GM19395 (cell line): ENCODE measurements around the gene HDAC1.
"Not testable (repeated sequence)": the region's sequence is repeated elsewhere in the genome, so short reads cannot be mapped to it uniquely, and the experiment has no call there.

Experiments used
- ATAC-seq: cut with Tn5 transposase; IDR thresholded peaks from one replicate; pipeline ENCODE4 v1.9.1; 2021; ENCODE audit warnings: mild to moderate bottlenecking, moderate library complexity; ENCODE audit not compliant: unreplicated experiment

The HDAC1 gene

DNA sequence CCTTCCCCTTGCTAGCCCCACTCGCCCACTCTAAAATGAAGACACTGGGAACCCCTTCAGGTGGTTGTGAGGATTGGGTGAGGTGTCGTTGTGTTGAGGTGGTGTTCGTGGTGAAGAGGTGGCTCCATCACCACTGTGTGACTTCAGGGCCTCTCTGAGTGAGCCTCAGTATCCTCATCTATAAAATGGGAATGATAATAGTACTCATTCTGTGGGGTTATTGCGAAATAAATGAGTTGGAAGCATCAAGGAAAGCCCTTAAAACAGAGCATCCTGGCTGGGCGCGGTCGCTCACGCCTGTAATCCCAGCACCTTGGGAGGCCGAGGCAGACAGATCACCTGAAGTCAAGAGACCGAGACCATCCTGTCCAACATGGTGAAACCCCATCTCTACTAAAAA, 50.8 kb downstream of the HDAC1 start:
- ATAC-seq: no peak

DNA sequence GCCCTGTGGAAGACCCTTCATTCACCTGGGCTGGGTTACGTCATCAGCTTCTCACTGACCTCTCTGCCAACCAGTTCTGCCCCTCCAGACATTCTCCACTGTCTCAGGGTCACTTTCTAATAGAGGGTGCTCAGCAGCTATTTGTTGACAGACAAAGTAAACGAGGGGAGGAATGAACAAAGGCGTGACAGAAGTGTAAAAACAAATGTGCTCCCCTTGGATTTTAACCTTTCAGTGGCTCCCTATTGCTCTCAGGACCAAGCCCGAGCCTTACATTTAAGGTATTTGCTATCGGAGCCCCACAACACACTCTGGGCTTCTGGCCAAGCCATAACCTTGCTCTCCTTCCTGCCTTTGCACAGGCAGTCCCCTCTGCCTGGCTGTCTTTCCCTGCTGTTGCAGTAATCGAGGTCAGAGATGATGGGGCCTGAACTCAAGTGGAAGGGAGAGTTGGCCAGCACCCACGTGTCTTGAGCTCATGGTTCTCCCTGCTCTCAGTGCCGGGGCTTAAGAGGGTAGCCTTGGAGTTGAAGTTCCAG, 53.5 kb downstream of the HDAC1 start:
- no peak for ATAC-seq

DNA sequence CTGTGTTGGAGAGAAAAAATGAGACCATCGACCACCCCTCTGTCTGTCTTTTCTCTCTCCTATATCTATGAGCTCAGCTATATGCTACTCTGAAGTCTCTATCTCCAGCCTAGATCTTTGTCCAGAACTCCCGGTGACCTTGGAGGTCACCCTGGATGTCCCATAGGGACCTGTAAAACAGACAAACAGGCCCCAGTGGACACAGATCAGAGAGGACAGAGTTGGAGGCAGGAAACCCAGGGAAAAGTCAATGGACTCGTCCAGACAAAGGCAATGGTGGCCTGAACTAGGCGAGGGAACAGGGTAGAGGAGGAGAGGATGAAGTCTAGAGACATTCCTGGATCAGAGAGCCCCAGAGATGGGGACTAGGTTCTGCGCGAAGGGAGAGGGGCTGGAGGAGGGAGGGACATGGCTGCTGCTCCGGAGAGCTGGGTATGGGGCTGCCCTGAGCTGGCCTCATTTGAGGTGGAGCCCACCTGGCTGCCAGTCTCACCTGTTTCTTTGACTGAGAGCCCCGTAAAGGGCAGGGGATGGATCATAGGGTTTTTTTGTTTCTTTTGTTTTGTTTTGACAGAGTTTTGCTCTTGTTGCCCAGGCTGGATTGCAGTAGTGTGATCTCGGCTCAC, 54.8 kb downstream of the HDAC1 start:
- ATAC-seq: no peak

DNA sequence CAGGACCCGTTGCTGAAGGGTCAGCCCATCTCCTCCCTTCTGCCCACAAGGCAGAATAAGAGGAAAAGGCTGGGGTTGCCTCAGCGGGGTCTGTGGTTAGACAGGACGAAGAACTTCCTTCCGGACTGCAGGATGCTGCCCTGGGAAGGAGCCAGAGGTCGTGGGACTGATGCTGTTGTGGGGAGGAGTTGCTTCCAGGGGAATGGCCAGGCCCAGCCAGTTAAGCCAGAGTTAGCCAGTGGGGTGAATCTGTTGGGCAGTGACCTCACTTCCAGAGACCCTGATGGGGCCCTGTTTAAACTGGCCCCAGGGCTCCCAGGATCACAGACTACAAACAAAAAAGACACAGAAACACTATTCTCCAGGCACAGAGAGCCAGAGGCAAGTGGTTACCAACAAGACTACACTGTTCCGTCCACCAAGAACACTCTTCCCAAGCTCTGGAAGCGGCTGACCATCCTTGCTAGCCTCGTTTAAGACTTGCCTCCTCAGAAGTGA, 57.4 kb downstream of the HDAC1 start:
- no peak for ATAC-seq

DNA sequence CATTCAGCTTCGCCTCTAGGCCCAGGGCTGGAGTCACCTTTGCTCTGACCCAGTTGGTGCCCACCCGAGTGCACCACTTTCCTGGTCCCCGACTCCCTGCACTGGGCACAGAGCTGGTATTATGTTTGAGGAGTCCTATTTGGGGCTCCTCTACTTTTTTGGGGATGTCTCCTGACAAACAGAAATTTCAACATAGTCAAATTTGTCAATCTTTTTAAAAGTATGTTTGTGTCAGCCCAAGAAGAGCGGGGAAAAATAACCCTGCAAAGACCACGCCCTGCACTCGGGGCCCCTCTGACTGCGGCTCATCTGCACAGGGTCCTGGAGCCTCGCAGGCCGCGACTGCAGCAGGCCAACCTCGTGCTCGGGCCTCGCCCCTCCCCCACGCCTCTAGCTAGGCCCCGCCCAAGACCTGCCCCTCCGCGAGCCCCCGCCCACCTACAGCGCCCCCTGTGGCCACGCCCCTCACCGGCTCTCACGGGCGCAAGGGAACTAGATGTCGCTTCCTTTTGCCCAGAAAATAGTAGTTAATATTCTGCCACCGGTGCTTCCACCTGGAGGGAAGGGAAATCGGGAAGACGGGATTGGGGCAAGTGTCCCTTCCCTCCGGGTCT, 59.0 kb downstream of the HDAC1 start:
- peak; percentile 38 for ATAC-seq

DNA sequence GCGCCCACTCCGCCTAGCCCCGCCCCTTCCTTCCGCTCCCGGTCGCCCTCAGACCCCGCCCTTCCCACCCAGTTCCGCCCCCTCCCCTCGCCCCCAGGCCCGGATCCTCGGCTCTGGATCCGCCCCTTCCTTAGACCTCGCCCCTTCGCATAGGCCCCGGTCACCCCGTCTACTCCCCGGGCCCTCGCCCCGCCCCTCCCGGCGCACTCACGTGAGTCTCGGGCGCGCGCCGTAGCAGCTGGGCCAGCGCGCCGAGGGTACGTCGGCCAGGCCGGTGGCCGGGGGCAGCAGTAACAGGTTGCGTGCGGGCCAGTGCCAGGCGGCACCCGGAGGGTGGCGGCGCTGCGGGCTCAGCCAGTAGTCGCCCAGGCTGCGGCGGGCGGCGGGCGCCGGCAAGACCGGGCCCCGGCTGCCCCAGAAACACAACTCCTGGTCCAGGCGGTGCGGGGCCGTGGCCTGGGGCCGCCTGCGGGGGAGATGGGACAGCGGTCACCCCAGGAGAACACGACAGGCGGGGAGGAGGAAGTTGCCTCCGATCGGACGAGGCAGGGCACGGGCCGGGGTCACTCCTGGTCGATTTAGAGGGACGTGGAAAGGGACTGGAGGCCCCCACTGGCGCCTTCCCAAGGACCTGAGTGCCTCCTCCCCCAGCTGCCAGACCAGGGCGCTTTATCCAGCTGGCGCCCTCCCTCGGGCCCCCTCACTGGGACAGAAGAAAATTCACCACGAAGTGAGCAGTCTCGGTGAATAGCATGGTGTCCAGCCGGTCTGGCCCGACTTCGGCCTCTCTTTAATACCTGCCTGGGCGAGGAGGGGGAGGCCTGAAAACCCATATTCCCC, 59.7 kb downstream of the HDAC1 start:
- ATAC-seq: peak; percentile 77

DNA sequence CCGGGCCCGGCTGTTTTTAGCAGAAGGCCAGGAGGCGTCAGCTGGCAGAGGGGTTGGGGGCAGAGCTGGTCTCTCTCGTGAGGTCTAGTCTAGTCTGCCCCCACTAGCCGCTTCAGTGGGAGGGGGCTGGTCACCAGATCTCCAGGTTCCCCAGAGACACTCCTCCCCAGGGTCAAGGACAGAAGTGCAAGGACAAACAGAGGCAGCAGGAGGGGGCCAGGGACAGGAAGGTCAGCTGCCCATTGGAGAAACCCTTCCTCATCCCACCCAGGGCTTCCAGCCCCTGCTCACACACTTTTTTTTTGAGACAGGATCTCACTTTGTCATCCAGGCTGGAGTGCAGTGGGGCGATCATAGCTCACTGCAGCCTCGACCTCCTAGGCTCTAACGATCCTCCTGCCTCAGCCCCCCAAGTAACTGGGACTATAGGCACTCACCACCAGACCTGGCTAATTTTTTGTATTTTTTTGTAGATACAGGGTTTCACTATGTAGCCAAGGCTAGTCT, 60.4 kb downstream of the HDAC1 start:
- no peak for ATAC-seq

DNA sequence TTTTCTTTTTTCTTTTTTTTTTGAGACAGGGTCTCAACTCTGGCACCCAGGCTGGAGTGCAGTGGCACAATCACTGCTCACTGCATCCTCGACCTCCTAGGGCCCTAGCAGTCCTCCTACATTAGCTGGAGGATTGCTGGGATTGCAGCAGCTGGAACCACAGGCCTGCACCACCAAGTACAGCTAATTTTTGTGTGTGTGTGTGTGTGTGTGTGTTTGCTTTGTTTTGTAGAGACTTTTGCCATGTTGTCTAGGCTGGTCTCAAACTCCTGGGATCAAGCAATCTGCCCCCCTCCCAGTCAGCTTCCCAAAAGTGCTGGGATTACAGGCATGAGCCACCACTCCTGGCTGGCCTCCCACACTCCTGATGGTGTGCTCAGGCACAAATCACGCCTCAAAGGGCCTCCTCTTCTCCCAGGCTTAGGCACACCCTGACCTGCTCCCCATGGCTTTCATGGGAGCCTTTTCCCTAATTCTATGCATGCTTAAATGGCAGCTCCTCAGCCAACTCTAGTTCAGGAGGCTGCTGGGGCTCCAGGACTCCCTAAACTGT, 61.0 kb downstream of the HDAC1 start:
- no peak for ATAC-seq

DNA sequence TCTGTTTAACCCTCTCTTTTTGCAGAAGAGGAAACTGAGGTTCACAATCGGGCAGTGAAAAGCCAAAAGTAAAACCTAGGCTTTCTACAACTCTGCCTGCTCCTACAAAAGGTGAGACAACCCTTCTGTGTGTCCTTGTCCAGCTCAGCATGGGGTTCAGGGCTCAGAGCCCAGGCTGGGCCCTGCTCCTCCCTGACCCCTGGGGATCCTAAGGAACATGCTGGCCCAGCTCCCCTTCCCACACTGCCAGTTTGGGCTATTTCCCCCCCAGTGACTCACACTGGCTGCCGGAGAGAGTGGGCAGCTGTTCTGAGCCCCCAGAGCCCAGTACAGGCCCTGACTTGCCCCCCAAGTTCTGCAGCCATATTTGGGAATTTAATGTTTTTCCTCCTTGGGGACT, 61.5 kb downstream of the HDAC1 start:
- no peak for ATAC-seq

DNA sequence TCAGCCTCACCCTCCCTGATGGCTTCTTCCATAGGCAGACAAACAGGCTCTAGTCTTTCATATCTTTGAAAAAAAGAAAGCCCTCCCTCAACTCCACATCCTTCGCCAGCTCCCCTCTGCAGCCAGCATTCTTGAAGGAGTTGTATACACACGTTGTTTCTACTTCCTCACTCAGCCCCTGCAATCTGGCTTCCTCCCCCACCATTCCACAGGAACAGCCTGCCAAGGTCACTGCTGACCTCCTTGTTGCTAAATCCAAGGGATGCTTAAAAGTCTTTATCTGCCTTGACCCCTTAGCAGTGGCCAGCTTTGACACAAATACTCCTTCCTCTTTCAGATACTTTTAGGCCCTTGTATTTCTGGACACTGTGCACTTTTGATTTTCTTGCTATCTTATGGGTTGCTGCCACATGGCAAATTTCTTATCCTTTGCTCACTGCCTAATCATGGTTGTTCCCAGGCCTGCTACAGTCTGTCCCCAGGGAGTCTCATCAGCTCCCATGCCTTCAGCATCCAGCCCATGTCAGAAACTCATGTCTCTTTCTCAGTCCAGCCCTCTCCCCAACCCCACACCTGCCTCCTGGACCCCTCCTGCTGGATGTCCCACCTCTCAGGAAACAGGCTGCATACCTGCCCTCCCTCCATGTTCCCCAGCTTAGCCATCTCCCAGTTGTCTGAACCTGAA, 62.1 kb downstream of the HDAC1 start:
- ATAC-seq: no peak

DNA sequence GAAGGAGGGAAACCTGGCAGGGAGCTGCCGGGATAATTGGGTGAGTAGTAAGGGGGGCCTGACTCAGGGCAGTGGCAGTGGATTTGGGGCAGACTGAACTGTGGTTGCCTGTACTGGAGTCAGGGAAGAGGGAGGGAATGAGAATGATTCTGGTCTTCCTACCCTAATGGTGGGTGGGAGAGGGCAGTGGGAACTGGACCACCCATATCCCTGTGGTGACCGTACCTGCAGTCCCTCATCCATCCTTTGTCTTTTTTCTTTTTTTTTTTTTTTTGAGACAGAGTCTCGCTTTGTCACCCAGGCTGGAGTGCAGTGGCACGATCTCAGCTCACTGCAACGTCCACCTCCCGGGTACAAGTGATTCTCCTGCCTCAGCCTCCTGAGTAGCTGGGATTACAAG, 63.9 kb downstream of the HDAC1 start:
- ATAC-seq: not testable (repeated sequence)

DNA sequence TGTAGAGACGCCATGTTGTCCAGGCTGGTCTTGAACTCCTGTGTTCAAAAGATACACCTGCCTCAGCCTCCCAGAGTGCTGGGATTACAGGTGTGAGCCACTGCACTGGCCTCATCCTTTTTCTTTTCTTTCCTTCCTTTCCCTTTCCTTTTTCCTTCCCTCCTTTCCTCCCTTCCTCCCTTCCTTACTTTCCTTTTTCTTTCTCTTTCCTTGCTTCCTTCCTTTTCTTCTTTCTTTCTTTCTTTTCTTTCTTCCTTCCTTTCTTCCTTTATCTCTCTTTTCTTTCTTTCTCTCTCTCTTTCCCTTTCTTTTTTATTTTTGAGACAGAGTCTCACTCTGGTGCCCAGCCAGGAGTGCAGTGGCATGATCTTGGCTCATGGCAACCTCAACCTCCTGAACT, 64.6 kb downstream of the HDAC1 start:
- no peak for ATAC-seq

DNA sequence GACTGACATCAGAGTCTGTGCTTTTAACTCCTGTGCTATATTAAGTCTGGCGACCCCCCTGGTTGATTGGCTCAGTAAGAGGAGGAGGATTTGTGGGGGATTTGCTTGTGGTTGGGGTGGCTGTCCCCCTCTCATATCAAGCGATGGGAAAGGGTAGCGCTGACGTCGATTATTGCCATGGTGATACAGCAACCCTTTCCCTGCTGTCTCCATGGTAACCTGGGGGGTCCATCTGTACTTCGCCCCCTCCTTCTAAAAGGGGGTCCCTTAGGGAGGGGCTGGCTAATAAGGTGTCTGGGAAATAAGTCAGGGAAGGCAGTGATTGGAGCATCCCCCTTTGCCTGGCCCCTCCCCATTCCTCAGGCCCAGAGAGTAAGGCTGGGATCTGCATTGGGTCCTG, 65.7 kb downstream of the HDAC1 start:
- no peak for ATAC-seq

DNA sequence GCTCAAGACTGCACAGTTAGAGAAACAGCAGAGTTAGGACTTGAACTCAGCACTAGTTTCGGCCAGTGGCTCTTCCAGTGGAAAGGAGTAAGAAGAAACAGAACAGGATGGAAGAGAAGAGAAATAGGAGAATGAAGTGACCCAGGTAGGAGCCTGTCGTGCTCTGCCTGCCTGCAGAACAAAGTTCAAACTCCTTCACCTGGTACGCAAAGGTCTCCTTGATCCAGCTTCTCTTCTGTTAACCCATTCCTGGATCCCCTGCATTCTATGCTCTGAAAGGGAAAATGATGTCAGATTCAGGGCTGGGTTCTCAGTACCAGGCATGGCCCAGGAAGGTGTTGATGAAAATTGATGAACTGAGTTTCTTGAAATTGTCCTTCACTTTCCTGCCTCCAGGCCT, 66.6 kb downstream of the HDAC1 start:
- no peak for ATAC-seq

DNA sequence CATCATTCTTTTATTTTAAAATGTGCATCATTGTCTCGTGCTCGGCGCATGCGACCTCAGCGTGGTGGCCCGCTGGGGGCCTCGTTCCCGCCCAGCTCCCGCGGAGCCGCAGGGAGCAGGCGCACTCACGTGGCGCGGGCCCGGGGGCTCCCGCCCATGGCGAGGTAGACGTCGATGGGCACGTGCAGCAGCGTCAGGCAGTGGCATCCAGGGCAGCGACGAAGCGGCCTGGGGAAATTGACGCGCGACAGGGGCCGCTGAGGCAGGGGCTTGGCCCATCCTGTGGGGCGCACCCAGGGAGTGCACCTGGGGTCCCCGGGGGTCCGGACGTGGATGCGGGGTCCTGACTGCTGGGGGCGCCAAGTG, 69.4 kb downstream of the HDAC1 start:
- no peak for ATAC-seq

DNA sequence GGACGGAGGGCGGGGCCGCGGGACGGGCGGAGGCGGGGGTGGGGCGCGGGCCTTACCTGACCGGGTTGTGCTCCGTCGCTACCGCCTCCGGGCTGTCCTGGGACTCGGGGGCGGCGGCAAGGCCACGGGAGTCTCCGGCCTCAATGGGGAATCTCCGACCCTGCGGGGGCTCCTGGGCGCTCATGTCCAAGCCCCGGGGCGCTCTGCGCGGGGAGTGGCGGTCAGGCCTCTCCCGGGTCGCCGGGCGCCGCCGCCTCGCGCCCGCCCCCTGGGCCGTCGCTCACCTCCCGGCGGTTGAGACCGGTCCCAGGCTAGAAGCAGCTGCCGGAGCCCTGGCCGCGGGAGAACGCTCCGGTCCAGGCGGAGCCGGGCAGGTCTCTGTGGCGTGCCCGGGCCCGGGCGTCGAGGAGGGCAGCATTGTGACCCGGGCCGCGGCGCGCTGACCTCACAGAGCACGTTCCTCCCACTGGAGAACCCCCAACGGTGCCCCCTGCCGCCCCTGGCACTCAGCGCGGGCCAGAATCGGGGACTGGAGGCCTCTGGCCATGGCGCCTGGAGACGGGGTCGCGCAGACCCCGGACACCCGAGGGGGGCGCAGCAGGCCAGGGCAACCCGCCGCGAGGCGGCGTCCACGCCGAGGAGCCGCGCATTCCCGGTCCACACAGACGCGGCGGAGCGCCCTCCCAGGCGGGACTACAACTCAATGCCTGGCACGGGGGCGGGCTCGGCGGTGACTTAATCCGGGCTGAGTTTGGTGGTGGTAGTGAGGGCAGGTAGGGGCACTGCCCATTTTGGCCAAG, 70.0 kb downstream of the HDAC1 start:
- no peak for ATAC-seq

DNA sequence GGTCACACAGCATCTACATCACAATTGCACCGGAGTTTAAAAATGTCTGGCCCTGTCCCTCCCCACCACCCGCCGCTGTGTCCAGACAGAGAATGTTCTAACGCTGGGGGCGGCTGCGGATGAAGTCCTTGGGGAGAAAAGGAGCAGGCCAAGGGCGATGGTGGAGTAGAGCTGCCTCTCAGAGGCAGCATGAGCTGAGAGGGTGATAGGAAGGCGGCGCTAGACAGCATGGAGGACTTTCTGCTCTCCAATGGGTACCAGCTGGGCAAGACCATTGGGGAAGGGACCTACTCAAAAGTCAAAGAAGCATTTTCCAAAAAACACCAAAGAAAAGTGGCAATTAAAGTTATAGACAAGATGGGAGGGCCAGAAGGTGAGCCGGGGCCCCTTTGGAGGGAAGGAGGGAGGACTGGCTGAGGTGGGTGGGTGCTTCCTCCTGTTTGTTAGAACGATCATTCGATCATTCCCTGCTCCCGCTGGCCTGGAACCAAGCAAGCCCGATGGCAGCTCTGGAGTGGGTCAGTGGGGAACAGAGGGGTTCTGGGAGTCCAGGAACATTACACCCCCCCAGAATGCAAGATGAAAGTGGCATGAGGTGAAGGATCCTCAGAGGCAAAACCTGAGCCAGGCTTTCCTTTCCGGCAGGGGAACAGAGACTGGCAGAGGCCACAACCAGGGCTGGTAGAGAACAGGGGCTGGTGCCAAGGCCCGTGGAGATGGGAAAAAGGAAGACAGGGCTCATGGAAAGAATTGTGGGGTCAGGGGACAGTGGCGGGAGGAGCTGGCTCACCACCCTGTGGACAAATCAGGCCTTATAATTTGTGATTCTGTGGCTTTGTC, 70.8 kb downstream of the HDAC1 start, which contains the start of the genes FAM229A and TSSK3:
TSS of gene FAM229A (minus strand) at position 12 of the 840 bp plus-strand sequence. CDS start 394 bp downstream, outside the sequence.
TSS of gene TSSK3 (plus strand) at position 66 of the 840 bp plus-strand sequence. CDS start at position 229, 163 bp downstream.
- no peak for ATAC-seq

DNA sequence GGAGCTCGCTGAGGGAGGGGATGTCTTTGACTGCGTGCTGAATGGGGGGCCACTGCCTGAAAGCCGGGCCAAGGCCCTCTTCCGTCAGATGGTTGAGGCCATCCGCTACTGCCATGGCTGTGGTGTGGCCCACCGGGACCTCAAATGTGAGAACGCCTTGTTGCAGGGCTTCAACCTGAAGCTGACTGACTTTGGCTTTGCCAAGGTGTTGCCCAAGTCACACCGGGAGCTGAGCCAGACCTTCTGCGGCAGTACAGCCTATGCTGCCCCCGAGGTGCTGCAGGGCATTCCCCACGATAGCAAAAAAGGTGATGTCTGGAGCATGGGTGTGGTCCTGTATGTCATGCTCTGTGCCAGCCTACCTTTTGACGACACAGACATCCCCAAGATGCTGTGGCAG, 71.8 kb downstream of the HDAC1 start:
- ATAC-seq: no peak

DNA sequence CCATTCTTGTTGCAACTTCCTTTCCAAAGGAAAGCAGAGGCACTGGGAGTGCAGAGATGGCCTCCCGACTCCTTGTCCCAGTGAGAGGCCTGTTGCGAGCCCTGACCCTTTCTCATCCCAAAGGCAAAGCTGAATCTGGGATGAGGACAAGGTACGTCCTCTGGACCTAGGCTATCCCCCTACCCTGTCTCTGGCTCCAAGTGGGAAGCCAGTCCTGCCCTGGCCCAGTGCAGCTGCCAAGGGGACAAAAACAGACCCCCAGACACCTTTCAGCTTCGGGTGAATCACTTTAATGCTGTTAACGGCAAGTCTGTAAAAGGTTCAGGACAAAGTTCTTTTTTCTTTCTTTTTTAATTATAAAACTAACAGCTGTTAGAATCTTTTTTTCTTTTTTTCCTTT, 73.0 kb downstream of the HDAC1 start:
- ATAC-seq: no peak
